Karpas-422 (cell line): Measurements from ENCODE around the gene AHNAK2. TPM values are rescaled to one million over a fixed set of nuclear protein-coding genes. Genes with fewer than 3 reads are reported as not detected.
"Not testable (repeated sequence)": the region's sequence is repeated elsewhere in the genome, so short reads cannot be mapped to it uniquely, and the experiment has no call there.

ENCODE experiments used
- DNase-seq: peaks from one replicate; pipeline ENCODE4 v3.0.0-alpha.2; 2015
- H2AFZ ChIP-seq: fragments of 200-600 bp; sonication (generic); 2 replicates; pipeline ENCODE4 v1.6.1; 2014; ENCODE audit warnings: antibody characterized with exemption, low read length, mixed read lengths
- H3K27ac ChIP-seq: fragments of 200-600 bp; sonication (generic); 2 replicates; pipeline ENCODE4 v1.5.1; 2014; ENCODE audit warnings: mild to moderate bottlenecking, low read length, moderate library complexity
- H3K27me3 ChIP-seq: fragments of 200-600 bp; sonication (generic); 2 replicates; pipeline ENCODE4 v1.6.1; 2014; ENCODE audit warnings: low read length, mixed read lengths
- H3K36me3 ChIP-seq: fragments of 200-600 bp; sonication (generic); 2 replicates; pipeline ENCODE4 v1.6.1; 2014; ENCODE audit warnings: low read length, mixed read lengths; ENCODE audit not compliant: insufficient read depth
- H3K4me1 ChIP-seq: fragments of 200-600 bp; sonication (generic); 2 replicates; pipeline ENCODE4 v1.6.1; 2014; ENCODE audit warnings: mild to moderate bottlenecking, low read length, mixed read lengths
- H3K4me2 ChIP-seq: fragments of 200-600 bp; sonication (generic); 2 replicates; pipeline ENCODE4 v1.6.1; 2014; ENCODE audit warnings: low read length, low read depth, mild to moderate bottlenecking; ENCODE audit not compliant: poor library complexity, severe bottlenecking
- H3K4me3 ChIP-seq: fragments of 200-600 bp; sonication (generic); 2 replicates; pipeline ENCODE4 v1.5.1; 2014; ENCODE audit warnings: mild to moderate bottlenecking, antibody characterized with exemption, low read length, mixed read lengths
- H3K79me2 ChIP-seq: fragments of 200-600 bp; sonication (generic); 2 replicates; pipeline ENCODE4 v1.6.1; 2014; ENCODE audit warnings: mild to moderate bottlenecking, low read length, mixed read lengths
- H3K9ac ChIP-seq: fragments of 200-600 bp; sonication (generic); 2 replicates; pipeline ENCODE4 v1.6.0; 2014; ENCODE audit warnings: low read length
- H3K9me2 ChIP-seq: fragments of 200-600 bp; sonication (generic), shearing (Covaris generic); replicated peaks from 2 replicates; pipeline ENCODE4 v1.6.0; 2014; ENCODE audit warnings: mild to moderate bottlenecking, low read length, moderate library complexity; ENCODE audit not compliant: insufficient read depth
- H3K9me3 ChIP-seq: fragments of 300-700, 200-600 bp; sonication (generic); 2 replicates; pipeline ENCODE4 v1.6.1; 2014; ENCODE audit warnings: low read length, mixed read lengths
- H4K20me1 ChIP-seq: fragments of 200-600 bp; sonication (generic); 2 replicates; pipeline ENCODE4 v1.6.1; 2014; ENCODE audit warnings: mild to moderate bottlenecking, antibody characterized with exemption, low read length, low read depth; ENCODE audit not compliant: insufficient read depth
- total RNA-seq: library from RNA; depleted of rRNA; stranded (reverse); fragments of >200 nt; shearing (Covaris generic); gene quantifications from 2 replicates; pipeline ENCODE4 v1.2.3, GENCODE V29; 2014; ENCODE audit warnings: low replicate concordance

The AHNAK2 gene
- total RNA-seq, 1 experiment from 2014 or later: not detected

DNA sequence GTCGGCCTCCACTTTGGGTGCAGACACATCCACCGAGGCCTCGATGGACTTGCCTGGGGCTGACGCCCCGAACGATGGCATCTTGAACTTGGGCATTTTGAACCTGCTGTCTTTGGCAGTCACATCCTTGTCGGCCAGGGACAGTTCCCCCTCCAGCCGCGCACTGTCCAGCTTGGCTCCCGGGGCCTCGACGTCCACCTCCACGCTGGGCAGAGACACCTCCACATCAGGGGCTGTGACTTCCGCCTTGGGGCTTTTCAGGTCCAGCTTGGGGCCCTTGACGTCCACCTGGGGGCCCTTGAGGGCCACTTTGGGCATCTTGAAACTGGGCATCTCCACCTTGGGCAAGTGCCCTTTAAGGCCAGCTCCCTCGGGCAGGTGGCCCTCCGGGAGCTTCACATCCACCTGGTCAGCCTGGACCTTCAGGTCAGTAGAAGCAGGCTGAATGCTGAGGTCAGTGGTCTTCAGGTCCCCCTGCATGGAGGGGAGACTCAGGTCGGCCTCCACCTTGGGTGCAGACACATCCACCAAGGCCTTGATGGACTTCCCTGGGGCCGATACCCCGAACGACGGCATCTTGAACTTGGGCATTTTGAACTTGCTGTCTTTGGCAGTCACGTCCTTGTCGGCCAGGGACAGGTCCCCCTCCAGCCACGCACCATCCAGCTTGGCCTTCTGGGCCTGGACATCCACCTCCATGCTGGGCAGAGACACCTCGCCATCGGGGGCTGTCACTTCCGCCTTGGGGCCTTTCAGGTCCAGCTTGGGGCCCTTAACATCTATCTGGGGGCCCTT lies 26.1 kb downstream of the AHNAK2 start:
- H3K9me3 ChIP-seq, H2AFZ ChIP-seq, H3K9ac ChIP-seq, H3K27me3 ChIP-seq, H3K36me3 ChIP-seq, DNase-seq, H3K4me2 ChIP-seq, H3K27ac ChIP-seq, H3K9me2 ChIP-seq, H3K4me1 ChIP-seq, H3K79me2 ChIP-seq, H3K4me3 ChIP-seq: not testable (repeated sequence)
- peaks cover 20% of the 10 kb centered on the region for H4K20me1 ChIP-seq

DNA sequence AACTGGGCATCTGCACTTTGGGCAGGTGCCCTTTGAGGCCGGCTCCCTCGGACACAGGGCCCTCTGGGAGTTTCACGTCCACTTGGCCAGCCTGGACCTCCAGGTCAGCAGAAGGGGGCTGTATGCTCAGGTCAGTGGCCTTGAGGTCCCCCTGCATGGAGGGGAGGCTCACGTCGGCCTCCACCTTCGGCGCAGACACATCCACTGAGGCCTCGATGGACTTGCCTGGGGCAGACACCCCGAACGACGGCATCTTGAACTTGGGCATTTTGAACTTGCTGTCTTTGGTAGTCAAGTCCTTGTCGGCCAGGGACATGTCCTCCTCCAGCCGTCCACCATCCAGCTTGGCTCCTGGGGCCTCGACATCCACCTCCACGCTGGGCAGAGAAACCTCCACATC lies 27.5 kb downstream of the AHNAK2 start:
- DNase-seq, H3K79me2 ChIP-seq, H3K4me1 ChIP-seq, H3K27me3 ChIP-seq, H3K4me2 ChIP-seq, H3K9me3 ChIP-seq, H3K4me3 ChIP-seq, H3K36me3 ChIP-seq, H3K9ac ChIP-seq, H3K27ac ChIP-seq, H2AFZ ChIP-seq, H3K9me2 ChIP-seq: not testable (repeated sequence)
- H4K20me1 ChIP-seq: peaks cover 18% of the 10 kb centered on the region

DNA sequence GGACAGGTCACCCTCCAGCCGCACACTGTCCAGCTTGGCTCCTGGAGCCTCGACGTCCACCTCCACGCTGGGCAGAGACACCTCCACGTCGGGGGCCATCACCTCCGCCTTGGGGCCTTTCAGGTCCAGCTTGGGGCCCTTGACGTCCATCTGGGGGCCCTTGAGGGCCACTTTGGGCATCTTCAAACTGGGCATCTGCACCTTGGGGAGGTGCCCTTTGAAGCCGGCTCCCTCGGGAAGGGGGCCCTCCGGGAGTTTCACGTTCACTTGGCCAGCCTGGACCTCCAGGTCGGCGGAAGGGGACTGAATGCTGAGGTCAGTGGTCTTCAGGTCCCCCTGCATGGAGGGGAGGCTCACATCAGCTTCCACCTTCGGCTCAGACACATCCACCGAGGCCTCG lies 28.2 kb downstream of the AHNAK2 start:
- no peak overlapping the region for H3K27ac ChIP-seq

DNA sequence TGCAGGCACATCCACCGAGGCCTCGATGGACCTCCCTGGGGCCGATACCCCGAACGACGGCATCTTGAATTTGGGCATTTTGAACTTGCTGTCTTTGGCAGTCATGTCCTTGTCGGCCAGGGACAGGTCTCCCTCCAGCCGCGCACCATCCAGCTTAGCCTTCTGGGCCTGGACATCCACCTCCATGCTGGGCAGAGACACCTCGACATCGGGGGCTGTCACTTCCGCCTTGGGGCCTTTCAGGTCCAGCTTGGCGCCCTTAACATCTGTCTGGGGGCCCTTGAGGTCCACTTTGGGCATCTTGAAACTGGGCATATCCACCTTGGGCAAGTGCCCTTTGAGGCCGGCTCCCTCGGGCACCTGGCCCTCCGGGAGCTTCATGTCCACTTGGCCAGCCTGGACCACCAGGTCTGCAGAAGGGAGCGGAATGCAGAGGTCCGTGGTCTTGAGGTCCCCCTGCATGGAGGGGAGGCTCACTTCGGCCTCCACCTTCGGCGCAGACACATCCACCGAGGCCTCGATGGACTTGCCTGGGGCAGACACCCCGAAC lies 28.7 kb downstream of the AHNAK2 start:
- not testable (repeated sequence) for H3K79me2 ChIP-seq, H3K4me2 ChIP-seq, H3K9me3 ChIP-seq, H3K4me3 ChIP-seq, DNase-seq, H3K27me3 ChIP-seq, H3K9me2 ChIP-seq, H3K4me1 ChIP-seq, H3K36me3 ChIP-seq, H3K27ac ChIP-seq, H3K9ac ChIP-seq, H2AFZ ChIP-seq, H4K20me1 ChIP-seq

More for the DNA sequence above, 28.2 kb downstream of the AHNAK2 start:
- H3K27me3 ChIP-seq: no peaks in the 10 kb centered on the region
- H3K9ac ChIP-seq: no peak overlapping the region
- peaks cover 11% of the 10 kb centered on the region; the same call in 1 of the 2 replicates for H4K20me1 ChIP-seq
- no peaks in the 10 kb centered on the region for H3K9me2 ChIP-seq
- H3K79me2 ChIP-seq: no peaks in the 10 kb centered on the region
- no peak for DNase-seq
- no peak overlapping the region for H2AFZ ChIP-seq
- H3K4me3 ChIP-seq: no peak overlapping the region
- no peaks in the 10 kb centered on the region for H3K36me3 ChIP-seq
- no peak overlapping the region for H3K4me2 ChIP-seq
- H3K9me3 ChIP-seq: no peaks in the 10 kb centered on the region
- no peaks in the 10 kb centered on the region for H3K4me1 ChIP-seq

DNA sequence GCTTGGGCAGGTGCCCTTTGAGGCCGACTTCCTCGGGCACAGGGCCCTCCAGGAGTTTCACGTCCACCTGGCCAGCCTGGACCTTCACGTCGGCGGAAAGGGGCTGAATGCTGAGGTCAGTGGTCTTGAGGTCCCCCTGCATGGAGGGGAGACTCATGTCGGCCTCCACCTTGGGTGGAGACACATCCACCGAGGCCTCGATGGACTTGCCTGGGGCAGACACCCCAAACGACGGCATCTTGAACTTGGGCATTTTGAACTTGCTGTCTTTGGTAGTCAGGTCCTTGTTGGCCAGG lies 29.5 kb downstream of the AHNAK2 start:
- Histone ChIP-seq H3K27ac (no peak overlapping the region), H3K4me1 (no peaks in the 10 kb centered on the region), H3K4me3 (no peak overlapping the region), H4K20me1 (peaks cover 2% of the 10 kb centered on the region; the same call in 1 of the 2 replicates), H3K27me3 (no peaks in the 10 kb centered on the region), H3K36me3 (no peaks in the 10 kb centered on the region), H2AFZ (no peak overlapping the region), H3K4me2 (no peak overlapping the region), H3K9me2 (no peaks in the 10 kb centered on the region), H3K9me3 (no peaks in the 10 kb centered on the region), H3K9ac (no peak overlapping the region), H3K79me2 (no peaks in the 10 kb centered on the region)
- no peak for DNase-seq

DNA sequence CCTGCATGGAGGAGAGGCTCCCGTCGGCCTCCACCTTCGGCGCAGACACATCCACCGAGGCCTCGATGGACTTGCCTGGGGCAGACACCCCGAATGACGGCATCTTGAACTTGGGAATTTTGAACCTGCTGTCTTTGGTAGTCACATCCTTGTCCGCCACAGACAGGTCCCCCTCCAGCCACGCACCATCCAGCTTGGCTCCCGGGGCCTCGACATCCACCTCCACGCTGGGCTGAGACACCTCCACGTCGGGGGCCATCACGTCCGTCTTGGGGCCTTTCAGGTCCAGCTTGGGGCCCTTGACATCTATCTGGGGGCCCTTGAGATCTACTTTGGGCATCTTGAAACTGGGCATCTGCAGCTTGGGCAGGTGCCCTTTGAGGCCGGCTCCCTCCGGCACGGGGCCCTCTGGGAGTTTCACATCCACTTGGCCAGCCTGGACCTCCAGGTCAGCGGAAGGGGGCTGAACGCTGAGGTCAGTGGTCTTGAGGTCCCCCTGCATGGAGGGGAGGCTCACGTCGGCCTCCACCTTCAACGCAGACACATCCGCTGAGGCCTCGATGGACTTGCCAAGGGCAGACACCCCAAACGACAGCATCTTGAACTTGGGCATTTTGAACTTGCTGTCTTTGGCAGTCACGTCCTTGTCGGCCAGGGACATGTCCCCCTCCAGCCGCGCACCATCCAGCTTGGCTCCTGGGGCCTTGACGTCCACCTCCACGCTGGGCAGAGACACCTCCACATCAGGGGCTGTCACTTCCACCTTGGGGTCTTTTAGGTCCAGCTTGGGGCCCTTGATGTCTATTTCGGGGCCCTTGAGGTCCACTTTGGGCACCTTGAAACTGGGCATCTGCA lies 30.1 kb downstream of the AHNAK2 start:
- not testable (repeated sequence) for H3K79me2 ChIP-seq, H3K9me3 ChIP-seq, DNase-seq, H3K36me3 ChIP-seq, H3K9ac ChIP-seq, H3K4me3 ChIP-seq, H3K4me1 ChIP-seq, H4K20me1 ChIP-seq, H3K9me2 ChIP-seq, H2AFZ ChIP-seq, H3K27ac ChIP-seq, H3K4me2 ChIP-seq, H3K27me3 ChIP-seq

DNA sequence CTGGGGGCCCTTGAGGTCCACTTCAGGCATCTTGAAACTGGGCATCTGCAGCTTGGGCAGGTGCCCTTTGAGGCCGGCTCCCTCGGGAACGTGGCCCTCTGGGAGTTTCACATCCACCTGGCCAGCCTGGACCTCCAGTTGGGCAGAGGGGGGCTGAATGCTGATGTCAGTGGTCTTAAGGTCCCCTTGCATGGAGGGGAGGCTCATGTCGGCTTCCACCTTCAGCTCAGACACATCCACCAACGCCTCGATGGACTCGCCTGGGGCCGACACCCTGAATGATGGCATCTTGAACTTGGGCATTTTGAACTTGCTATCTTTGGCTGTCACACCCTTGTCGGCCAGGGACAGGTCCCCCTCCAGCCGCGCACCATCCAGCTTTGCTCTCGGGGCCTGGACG lies 31.0 kb downstream of the AHNAK2 start:
- DNase-seq: not testable (repeated sequence)

More for the DNA sequence above, 31.0 kb downstream of the AHNAK2 start:
- H3K9me3 ChIP-seq, H3K9me2 ChIP-seq, H3K79me2 ChIP-seq, H3K4me1 ChIP-seq, H3K36me3 ChIP-seq, H3K27ac ChIP-seq, H4K20me1 ChIP-seq, H3K27me3 ChIP-seq, H3K9ac ChIP-seq, H3K4me3 ChIP-seq, H2AFZ ChIP-seq, H3K4me2 ChIP-seq: not testable (repeated sequence)
